Cerebellar nuclear complex (tissue), 1 donor: Measurements from ENCODE around the gene CSNK2A3.
A peak's percentile ranks its signal among the peaks of the same experiment; 100 is the strongest.
"Not testable (repeated sequence)": the region's sequence is repeated elsewhere in the genome, so short reads cannot be mapped to it uniquely, and the experiment has no call there.

Source experiments
- DNase-seq, 2 experiments: peaks; one replicate each; lab custom pipeline; 2025; lab: John Stamatoyannopoulos, UW

CSNK2A3 gene

GRCh38 chr11:11352878-11353277 lies at the start of gene CSNK2A3:
TSS of gene CSNK2A3 (minus strand) at chr11:11353250. CDS start at chr11:11353119, 131 bp downstream.
- not testable (repeated sequence) for DNase-seq

GRCh38 chr11:11401960-11402535 lies 49.0 kb upstream of the CSNK2A3 start:
- DNase-seq, result no peak

GRCh38 chr11:11400635-11401232 lies 47.7 kb upstream of the CSNK2A3 start:
- no peak for DNase-seq

GRCh38 chr11:11400121-11400520 lies 47.1 kb upstream of the CSNK2A3 start:
- no peak for DNase-seq

GRCh38 chr11:11397781-11398180 lies 44.7 kb upstream of the CSNK2A3 start:
- DNase-seq, result no peak

GRCh38 chr11:11397036-11397415 lies 44.0 kb upstream of the CSNK2A3 start:
- no peak for DNase-seq

GRCh38 chr11:11396301-11397035 lies 43.4 kb upstream of the CSNK2A3 start:
- DNase-seq, result no peak

- peak in 1 of 2 experiments; percentile 11 for DNase-seq
Observed at GRCh38 chr11:11395126-11395525, 42.1 kb upstream of the CSNK2A3 start.

- no peak for DNase-seq
Observed at GRCh38 chr11:11394241-11394640, 41.2 kb upstream of the CSNK2A3 start.

- DNase-seq, result no peak
Observed at GRCh38 chr11:11391796-11392463, 38.9 kb upstream of the CSNK2A3 start.

- no peak for DNase-seq
Observed at GRCh38 chr11:11391169-11391568, 38.1 kb upstream of the CSNK2A3 start.

GRCh38 chr11:11390068-11390771 lies 37.2 kb upstream of the CSNK2A3 start:
- no peak for DNase-seq

GRCh38 chr11:11389238-11389637 lies 36.2 kb upstream of the CSNK2A3 start:
- no peak for DNase-seq

GRCh38 chr11:11387622-11388305 lies 34.7 kb upstream of the CSNK2A3 start:
- no peak for DNase-seq

GRCh38 chr11:11387207-11387606 lies 34.2 kb upstream of the CSNK2A3 start:
- DNase-seq, result no peak

- no peak for DNase-seq
Observed at GRCh38 chr11:11384829-11385228, 31.8 kb upstream of the CSNK2A3 start.

GRCh38 chr11:11383995-11384394 lies 30.9 kb upstream of the CSNK2A3 start:
- DNase-seq, result no peak

GRCh38 chr11:11382858-11383532 lies 29.9 kb upstream of the CSNK2A3 start:
- peak; percentile 32 to 45 for DNase-seq

GRCh38 chr11:11381471-11382105 lies 28.5 kb upstream of the CSNK2A3 start:
- DNase-seq, result no peak

- no peak for DNase-seq
Observed at GRCh38 chr11:11380883-11381282, 27.8 kb upstream of the CSNK2A3 start.
